Activated naive CD4-positive, alpha-beta T cell treated with Interleukin-2 at 50 U/mL for 16 hours (primary cell): ENCODE measurements around the gene UTF1.
A peak's percentile ranks its signal among the peaks of the same experiment; 100 is the strongest.
"Not testable (repeated sequence)": the region's sequence is repeated elsewhere in the genome, so short reads cannot be mapped to it uniquely, and the experiment has no call there.

Source experiments
- DNase-seq: peaks from one replicate; pipeline ENCODE4 v3.0.0-alpha.2; 2020

The UTF1 gene

GRCh38 chr10:133249094-133249780 lies 19.2 kb downstream of the UTF1 start:
- no peak for DNase-seq

DNA sequence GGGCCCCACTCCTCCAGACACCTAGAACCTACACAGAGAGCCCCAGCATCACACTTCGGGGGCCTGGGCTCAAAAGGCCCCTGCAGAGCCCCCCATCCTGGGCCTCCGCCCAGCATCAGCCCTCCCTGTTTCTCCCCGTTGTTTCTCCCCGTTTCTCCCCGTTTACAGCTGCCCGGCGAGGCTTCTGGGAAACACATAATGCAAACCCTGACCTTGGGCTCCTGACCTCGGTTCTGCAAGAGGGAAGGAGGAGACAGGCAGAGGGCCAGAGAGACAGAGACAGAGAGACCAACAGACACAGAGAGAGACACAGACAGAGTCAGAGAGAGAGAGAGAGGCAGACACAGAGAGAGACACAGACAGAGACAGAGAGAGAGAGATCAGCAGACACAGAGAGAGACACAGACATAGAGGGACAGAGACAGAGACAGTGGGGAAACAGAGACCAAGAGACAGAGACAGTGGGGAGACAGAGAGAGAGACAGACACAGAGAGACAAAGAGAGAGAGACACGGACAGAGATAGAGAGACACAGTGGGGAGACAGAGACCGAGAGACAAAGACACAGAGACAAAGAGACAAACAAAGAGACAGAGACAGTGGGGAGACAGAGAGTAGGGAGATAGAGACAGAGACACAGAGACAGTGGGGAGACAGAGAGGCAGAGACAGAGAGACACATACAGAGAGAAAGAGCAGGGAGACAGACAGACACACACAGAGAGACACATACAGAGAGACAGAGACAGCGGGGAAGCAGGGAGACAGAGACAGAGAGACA lies 20.1 kb downstream of the UTF1 start:
- DNase-seq, result no peak

DNA sequence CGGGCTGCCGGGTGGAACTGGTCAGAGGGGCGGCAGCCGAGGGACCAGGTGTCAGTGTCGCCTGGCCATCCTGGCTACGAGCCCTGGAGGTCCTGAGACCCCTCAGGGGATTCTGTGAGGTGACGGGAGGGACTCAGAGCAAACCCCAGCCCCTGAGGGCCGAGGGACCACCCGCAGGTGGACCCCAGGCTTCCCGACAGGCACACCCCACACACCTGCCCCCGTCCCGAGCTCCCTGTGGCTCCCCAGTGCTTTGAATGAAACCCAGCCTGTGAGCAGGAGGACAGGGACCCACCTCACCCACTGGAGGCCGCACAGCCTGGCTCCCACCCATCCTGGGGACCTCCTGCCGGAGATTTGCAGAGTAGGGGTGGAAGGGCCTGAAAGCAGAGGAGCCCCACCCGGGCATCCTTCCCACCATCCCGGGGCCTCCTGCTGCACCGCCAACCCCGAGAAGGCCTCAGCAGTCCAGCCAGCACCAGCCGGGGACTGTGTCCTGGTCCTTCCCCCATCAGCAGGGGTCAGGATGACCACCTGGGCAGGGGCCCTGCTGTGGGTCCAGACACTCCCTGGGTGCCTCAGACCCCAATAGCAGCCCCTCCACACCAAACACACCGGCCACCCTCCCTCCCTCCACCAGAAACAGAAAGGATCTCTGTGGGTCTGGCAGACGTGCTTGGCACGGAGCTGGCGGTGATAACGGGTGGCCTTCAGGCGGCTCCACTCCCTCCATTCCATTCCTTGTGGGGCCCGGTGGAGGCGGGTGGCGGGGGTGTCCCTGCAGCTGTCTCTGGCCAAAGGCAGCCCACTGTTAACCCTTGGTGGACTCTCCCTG lies 21.6 kb downstream of the UTF1 start:
- no peak for DNase-seq

- no peak for DNase-seq
Observed at GRCh38 chr10:133252223-133252552, 22.2 kb downstream of the UTF1 start.

DNA sequence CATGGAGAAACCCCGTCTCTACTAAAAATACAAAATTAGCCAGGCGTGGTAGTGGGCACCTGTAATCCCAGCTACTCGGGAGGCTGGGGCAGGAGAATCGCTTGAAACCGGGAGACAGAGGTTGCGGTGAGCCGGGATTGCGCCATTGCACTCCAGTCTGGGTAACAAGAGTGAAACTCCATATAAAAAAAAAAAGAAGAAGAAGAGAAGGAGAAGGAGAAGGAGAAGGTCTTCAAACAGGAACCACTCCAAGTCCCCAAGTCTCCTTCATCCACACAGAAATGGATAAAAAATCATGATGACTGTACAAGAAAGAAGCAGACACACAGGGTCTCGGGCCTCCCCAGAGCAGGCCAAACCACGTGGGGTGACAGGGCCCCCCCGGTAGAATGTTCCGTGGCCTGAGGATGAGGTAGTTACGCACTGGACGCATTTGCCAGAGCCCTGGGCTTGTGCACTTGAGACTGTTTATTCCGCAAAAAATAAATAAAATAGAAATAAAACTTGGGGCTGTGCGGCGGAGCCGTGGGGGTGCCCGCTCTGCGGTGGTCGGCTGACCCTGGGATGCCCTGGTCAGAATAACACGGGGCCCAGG lies 23.4 kb downstream of the UTF1 start:
- no peak for DNase-seq

GRCh38 chr10:133254421-133255120 lies 24.6 kb downstream of the UTF1 start:
- DNase-seq, result no peak

DNA sequence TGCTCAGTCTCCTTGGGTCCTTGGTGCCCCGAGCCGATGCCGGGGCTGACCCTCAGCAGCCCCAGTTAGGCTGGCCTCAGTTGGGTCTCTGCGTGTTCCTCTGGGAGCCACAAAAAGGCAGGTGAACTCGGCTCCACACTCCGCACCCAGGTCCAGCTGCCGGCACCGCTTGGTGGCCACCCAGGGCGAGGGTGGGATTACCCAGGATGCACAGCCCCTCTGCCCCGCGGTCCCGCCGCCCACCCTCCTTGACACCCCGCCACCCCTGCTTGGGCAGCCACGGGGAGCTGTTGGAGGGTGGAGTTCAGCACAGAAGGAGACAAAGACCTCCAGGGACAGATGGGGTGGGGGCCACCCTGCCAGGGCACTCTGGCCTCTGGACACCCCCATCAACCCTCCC lies 25.3 kb downstream of the UTF1 start:
- DNase-seq, result no peak

DNA sequence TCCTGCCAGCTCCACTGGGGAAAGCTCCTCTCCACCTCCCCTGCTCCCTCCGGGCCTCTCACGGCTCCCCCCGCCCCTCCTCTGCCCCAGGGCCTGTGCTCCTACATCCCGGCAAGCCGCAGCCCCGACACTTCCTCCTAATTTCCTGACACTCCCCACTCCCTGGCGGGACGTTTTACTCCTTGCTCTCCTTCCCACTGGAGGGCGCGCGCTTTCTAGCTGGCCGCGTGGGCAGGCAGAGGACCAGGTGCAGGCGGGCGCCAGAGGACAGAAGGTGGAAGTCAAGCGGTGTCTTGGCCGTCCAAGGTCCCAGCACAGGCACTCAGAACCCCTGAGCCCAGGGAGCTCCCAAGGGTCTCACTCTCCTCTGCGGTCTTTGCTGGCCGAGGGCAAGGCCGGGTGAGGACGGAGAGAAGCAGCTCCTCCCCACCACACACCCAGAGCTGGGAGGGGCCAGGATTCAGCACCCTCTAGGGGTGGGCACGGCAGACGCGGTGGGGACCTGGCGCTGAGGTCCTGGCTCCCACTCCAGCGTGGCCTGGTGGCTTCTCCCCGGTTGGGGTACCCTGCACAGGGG lies 27.6 kb downstream of the UTF1 start:
- DNase-seq, result no peak

DNA sequence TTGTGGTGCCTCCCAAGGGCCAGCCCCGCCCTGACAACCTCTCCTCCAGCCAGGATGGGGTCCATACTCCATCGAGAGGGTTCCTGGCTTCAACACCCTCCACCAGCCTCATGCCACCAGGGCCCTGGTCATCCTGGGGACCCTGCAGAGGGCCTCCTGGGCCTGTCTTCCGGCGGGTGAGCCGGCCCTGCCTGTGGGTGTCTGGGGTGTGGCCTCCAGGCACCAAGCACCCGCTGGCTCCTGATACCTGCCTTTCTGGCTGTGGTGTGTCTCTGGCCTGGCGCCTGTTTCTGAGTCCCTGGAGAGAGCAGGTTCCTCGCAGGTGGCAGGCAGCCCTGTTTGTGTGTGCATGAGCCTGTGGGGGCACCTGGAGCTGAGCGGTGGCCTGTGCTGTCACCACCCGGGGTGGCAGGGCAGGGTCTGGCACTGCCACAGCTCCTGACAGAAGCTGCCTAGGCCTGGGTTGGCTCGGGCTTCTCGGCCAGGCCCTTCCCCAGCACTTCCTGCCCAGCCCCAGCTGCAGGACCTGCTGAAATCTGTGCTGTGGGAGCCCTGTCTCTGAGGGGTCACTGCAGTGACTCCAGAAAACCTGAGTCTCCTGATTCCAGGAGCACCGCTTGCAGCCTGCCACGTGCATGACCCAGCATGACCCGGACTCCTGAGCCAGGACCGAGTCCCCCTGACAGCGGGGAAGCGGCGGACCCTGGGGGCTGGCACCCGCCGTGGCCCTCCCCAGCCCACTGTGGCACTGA lies 28.2 kb downstream of the UTF1 start:
- DNase-seq, result peak; percentile 35

DNA sequence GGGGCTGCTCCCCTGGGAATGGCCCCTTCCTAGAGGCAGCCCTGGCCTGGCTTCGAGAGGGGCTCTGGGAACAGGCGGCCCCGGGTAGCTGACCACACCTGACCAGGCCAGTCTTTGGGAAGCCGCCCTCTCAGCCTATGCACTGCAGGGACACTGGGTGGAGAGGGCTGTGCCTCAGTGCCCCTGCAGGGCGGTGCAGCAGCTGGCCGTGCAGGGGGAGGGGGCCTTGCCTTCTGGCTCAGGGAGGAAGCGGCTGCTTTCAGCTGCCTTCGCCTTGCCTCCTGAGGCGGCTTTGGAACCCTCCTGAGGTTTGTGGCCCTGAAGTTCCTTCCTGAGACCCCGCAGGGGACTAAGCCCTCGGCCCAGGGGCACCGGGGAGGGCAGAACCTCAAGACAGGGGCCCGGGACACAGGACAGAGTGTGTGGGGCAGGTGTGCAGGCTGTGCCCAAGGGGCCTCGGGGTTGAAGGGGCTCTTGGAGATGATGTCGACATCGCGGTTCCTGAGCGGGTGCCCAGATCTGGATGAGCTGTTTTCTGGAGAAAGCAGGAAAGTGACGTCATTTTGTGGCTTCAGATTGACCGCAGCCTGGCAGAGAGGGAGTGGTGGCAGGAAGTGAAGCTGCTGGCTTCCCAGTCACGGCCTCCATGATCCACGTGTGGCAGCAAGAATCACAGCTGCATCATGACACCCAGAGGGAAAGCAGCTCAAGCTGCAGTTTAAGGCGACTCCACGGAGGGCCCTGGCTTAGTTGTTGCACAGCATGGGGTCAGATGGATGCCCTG lies 29.0 kb downstream of the UTF1 start:
- peak; percentile 88 for DNase-seq

DNA sequence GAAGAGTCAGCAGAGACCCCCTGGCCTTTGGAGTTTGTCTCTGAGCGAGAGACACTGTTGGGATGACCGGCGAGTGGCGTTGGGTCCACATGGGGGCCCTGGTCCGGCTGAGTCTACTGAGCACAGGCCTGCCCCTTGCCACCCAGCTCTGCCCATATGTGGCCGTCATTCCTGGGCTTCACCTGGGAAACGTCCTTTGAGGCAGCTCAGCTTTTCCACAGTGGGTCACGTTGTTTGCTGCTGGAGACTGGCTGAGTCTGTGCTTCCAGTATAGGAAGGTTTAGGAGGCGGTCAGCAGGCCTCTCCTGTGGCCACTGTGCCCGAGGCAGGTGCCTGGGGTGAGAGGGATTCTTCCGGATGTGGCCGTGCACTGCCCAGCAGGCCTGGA lies 29.6 kb downstream of the UTF1 start:
- DNase-seq, result no peak

DNA sequence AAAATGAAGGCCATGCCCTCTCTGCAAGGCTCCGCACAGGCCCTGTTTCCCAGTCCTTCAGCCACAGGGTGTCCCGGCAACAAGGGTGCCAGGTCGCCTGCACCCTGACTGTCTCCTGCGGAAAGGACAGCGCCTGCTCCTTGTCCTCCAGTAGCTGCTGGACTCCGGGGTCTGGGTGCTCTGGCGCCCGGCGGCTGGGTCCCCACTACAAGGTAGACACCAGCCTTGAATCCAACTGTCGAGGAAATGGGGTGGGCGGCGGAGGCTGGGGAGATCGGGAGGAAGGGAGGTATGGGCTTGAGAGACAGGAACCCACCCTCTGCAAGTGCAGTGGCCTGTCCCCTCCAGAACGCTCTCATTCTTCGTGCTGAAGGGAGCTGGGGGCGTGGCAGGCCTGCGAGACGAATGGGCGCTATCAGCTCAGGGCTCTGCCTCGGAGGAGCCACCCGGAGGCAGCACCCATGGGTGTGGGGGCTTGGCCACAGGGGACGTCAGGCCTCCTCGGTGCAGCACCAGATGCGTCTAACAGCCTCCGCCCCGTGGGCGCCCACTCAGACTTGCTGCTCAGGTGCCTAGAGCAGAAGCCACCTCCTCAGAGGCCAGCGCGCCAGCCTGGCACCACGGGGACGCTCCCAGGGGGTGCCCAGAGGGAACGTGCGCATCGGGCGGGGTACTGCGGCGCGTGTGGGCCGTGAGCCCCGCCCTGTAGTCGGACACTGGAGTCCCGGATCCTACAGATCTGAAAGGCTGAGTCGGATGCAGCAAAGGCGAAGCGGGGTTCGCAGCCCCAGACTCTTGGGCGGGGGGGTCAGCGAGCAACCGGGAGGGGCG lies 31.1 kb downstream of the UTF1 start:
- DNase-seq, result peak; percentile 71

- peak; percentile 85 for DNase-seq
Observed at GRCh38 chr10:133261726-133262325, 31.8 kb downstream of the UTF1 start.

- no peak for DNase-seq
Observed at GRCh38 chr10:133262696-133263095, 32.7 kb downstream of the UTF1 start.

DNA sequence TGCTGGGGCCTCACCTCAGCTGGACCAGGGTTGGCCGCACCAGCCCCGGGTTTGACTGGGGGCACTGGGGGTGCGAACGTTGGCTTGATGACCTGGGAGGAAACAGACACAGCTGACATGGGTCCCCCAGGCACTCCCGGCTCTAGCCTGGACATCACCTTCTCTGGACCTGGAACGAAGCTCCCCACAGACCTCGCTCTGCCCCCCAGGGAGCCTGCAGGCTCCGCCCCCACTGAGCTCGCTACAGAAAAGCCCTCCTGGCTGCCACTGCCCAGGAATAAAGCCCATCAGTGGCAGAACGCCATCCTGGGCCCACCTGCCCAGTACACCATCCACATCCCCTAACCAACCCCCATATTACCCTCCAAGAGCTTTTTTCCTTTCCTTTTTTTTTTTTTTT lies 33.7 kb downstream of the UTF1 start:
- no peak for DNase-seq

DNA sequence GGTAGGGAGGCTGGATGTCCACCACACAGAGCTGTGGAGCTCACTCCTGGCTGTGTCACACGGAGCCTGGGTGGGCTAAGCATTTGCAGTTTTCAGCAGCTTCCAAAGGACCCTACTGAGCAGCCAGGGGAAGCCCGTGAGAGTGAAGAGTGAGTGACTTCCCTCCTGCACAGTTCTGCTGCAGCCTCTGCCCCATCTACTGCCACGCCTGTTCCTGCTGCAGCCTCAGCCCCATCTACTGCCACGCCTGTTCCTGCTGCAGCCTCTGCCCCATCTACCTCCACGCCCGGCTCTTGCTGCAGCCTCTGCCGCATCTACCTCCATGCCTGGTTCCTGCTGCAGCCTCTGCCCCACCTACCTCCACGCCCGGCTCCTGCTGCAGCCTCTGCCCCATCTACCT lies 34.4 kb downstream of the UTF1 start:
- peak; percentile 32 for DNase-seq

DNA sequence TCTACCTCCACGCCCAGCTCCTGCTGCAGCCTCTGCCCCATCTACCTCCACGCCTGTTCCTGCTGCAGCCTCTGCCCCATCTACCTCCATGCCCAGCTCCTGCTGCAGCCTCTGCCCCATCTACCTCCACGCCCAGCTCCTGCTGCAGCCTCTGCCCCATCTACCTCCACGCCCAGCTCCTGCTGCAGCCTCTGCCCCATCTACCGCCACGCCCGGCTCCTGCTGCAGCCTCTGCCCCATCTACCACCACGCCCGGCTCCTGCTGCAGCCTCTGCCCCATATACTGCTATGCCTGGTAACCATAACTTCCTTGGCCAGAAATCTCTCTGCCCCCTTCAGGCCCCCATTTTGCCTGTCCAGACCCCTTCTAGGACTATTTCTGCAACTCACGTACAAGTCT lies 35.0 kb downstream of the UTF1 start:
- not testable (repeated sequence) for DNase-seq

GRCh38 chr10:133266056-133266795 lies 36.2 kb downstream of the UTF1 start:
- DNase-seq, result no peak

- DNase-seq, result no peak
Observed at GRCh38 chr10:133267293-133267692, 37.3 kb downstream of the UTF1 start.
